HG02588 (cell line): ENCODE data around the gene TTYH1.
"Not testable (repeated sequence)": the region's sequence is repeated elsewhere in the genome, so short reads cannot be mapped to it uniquely, and the experiment has no call there.

Experiments used
- ATAC-seq: cut with Tn5 transposase; IDR thresholded peaks from one replicate; pipeline ENCODE4 v1.9.1; 2021; ENCODE audit warnings: mild to moderate bottlenecking, moderate library complexity; ENCODE audit not compliant: unreplicated experiment

The TTYH1 gene

GRCh38 chr19:54458648-54459281 lies 43.5 kb downstream of the TTYH1 start:
- no peak for ATAC-seq

GRCh38 chr19:54459282-54460229 lies 44.3 kb downstream of the TTYH1 start:
- no peak for ATAC-seq

GRCh38 chr19:54460230-54461005 lies 45.2 kb downstream of the TTYH1 start:
- ATAC-seq, result no peak

GRCh38 chr19:54461210-54461609 lies 45.9 kb downstream of the TTYH1 start:
- no peak for ATAC-seq

DNA sequence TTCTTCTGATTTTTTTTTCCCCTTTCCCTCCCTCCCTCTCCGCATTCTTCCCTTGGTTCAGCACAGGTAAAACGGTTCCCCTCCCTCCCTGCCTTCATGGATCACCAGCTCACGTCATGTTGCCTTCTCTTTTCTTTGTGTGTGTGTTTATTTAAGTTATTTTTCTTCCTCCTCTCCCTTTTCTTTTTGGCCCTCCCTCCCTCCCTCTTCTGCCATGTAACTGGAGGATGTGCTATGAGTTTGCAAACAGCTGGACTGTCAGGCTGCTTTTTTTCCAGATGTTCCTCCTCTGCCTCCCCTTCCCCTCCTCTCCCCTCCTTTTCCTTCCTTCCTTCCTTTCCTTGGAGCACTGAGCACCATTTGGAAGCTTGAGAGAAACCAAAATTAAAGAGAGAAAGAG lies 46.3 kb downstream of the TTYH1 start:
- no peak for ATAC-seq

DNA sequence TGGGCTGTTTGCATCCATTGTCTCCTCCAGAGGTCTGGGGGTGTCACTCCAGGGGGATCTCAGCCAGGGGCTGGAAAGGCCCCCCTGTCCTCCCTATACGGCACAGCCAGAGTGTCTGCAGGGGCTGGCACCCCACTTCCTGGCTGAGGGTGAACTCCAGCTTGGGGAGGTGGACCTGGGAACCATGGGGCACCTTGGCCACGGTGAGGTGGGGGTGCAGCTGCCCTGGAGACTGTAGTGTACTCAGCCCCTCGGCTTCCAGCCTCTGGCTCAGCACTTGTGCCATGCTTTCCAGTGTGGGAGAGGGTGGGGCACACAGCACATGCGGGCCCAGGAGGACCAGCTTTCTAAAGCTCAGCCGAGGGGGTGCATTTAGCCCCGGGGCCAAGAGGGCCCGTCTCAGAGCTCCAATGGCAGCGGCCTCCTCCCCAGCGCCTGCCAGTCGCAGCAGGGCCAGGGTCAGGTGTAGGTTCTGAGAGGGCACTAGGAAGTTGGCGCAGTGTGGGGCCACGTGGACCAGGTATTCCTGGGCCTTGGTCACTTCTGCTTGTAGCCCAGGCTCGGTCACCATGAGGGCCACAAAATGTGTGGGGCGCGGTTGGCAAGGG lies 46.9 kb downstream of the TTYH1 start:
- no peak for ATAC-seq

DNA sequence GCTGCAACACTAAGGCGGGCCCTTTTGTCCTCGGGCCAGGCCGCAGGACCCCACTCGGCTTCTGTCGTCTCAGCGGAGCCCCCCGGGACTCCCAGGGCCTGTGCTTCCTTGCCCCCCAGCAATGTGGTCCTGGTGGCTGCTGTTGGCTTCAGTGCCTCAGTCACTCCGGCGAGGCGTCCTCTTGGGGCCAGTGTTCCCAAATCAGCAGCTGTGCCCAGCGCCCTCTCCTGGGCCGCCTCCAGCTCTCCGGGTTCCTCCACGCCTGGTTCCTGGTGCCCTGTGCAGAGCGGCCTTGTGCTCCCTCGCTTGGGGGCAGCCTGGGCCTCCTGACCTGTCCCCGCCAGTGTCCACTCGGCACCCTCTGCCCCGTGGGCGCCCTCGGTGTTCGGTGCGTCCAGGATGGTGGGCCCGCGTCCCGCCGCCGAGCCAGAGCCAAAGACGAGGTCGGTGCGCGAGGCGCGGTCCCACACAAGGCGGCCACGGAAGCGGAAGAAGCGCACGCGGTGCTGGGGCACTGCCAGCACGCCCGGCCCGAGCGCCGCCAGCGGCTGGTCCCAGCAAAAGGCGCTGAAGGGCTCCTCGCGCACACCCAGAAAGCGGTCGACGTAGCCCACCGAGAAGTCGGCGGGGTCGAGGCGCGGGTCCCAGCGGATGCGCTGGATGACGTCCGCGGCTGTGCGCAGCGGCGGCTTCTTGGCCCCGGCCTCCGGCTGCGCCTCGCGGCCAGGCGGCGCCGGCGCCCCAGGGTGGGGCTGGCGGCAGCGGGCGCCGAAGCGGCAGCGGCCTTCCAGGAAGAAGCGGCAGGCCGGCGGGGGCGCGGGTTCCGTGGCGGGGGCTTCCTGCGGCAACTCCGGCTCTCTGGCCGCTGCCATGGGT lies 47.6 kb downstream of the TTYH1 start:
- peak; percentile 10 for ATAC-seq

GRCh38 chr19:54463531-54464043 lies 48.3 kb downstream of the TTYH1 start, which contains the start of gene LENG9:
Gene LENG9, minus strand, starts transcription at chr19:54463778. Its CDS starts 252 bp downstream, at chr19:54463526.
- peak; percentile 46 for ATAC-seq

- peak; percentile 43 for ATAC-seq
These were observed 48.9 kb downstream of the TTYH1 start for GRCh38 chr19:54464044-54464629.

- ATAC-seq, result peak; percentile 41
These were observed 49.6 kb downstream of the TTYH1 start for GRCh38 chr19:54464630-54465425.

- ATAC-seq, result no peak
These were observed 50.3 kb downstream of the TTYH1 start for GRCh38 chr19:54465426-54466109.

GRCh38 chr19:54466110-54466480 lies 50.8 kb downstream of the TTYH1 start:
- ATAC-seq, result not testable (repeated sequence)

- ATAC-seq, result no peak
These were observed 54.3 kb downstream of the TTYH1 start for GRCh38 chr19:54469496-54469934.

GRCh38 chr19:54470276-54470887 lies 55.1 kb downstream of the TTYH1 start:
- no peak for ATAC-seq

DNA sequence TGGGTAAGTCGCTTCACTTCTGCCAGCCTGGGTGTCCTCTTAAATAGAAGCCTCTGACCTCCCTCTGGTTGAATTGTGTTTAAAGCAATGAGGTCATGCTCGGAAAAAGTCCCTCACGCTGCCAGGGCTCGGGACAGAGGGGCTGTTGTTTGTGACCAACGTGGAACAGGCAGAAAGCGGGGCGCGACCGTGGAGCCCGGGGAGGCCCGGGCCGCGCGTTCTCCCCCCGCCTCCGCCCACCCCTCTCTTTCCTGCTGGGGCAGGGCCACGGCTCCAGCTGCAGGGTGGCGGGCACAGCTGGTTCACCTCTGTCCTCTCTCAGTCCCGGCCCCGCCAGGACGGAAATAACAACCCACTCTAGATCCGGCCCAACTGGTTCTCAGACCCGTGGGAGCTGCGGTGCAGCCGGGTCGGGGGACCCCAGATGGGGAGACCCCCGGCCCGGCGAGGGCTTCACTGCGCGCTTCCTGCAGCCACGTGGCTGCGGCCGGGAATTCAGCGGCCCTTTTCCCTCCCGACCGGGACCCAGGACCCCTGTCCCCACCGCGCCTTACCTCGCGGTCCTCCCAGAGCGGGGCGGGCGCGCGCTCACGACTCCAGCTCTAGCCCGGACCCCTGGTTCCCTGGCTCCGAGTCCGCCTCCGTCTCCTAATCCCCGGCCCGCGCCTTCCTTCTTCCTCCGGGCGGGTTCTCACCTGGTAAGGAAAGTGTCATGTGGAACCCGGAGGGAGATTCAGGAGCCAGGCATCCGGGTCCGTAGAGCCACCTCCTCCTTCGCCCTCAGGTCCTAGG lies 55.9 kb downstream of the TTYH1 start:
- ATAC-seq, result no peak

DNA sequence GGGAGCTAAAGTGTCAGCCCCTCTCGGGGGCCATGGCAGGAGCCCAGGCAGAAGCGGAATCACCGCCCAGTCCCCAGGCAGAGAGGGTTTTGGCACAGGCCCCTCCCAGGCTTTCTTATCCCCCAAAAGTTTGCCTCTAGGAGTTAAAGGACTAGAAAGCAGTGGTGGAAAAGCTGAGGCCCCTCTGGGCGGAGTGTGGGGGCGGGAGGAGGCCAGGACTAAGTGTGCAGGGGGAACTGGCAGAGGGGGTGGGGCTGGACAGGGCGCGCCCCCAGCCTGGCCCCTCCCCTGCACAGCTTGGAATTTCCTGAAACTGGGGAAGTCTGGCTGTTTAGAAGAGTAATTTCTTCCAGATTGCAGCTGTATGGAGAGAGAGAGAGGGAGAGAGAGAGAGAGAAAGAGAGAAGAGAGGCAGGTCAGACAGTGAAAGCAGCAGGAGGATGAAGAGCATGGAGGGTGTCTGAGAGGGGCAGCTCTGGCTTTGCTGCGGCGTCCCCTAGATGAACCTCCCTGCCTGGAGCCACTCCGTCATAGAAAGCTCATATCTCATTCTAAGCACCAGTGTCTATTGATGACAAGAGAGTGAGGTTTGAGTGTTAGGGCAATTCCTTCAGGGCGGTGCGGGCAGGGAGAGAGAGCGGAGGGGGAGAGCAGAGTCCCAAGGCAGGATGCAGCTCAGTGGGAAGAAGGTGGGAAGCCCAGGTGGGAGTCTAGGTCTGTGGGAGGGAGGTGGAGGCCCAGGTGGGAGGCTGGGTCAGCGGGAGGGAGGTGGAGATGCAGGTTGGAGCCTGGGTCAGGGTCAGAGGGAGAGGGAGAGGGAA lies 58.0 kb downstream of the TTYH1 start, which contains the start of gene CDC42EP5:
CDC42EP5 (minus strand) TSS at position 226 of the 821 bp plus-strand sequence. CDS start 7,749 bp downstream, outside the sequence.
- ATAC-seq, result no peak
